Neural cell (in vitro differentiated cells): Measurements from ENCODE around the gene GPS2. TPM values are rescaled to one million over a fixed set of nuclear protein-coding genes. Genes with fewer than 3 reads are reported as not detected.

Source experiments
- H2AFZ ChIP-seq: fragments of 200-600, 300-800 bp; sonication (generic), shearing (Covaris generic); 2 replicates; pipeline ENCODE4 v1.6.0; 2014; ENCODE audit warnings: low read depth, mild to moderate bottlenecking, antibody characterized with exemption, low read length, moderate library complexity
- H3F3A ChIP-seq: fragments of 200-600 bp; shearing (Covaris generic); 2 replicates; pipeline ENCODE4 v1.6.1; 2016; ENCODE audit warnings: mild to moderate bottlenecking, moderate library complexity, mixed read lengths, antibody characterized with exemption, low read length; ENCODE audit not compliant: insufficient read depth, poor library complexity, severe bottlenecking
- H3K27ac ChIP-seq: fragments of 200-600, 300-800 bp; sonication (generic), shearing (Covaris generic); 2 replicates; pipeline ENCODE4 v1.5.1; 2014; ENCODE audit warnings: mild to moderate bottlenecking, low read length, moderate library complexity
- H3K27me3 ChIP-seq: fragments of 300-800, 200-600 bp; sonication (generic), shearing (Covaris generic); 2 replicates; pipeline ENCODE4 v1.6.0; 2014; ENCODE audit warnings: mild to moderate bottlenecking, low read depth, low read length, moderate library complexity; ENCODE audit not compliant: insufficient read depth
- H3K36me3 ChIP-seq: fragments of 300-800, 200-600 bp; sonication (generic), shearing (Covaris generic); 2 replicates; pipeline ENCODE4 v1.5.1; 2014; ENCODE audit warnings: mild to moderate bottlenecking, antibody characterized with exemption, low read length, moderate library complexity; ENCODE audit not compliant: insufficient read depth
- H3K4me2 ChIP-seq: fragments of 300-800, 200-600 bp; sonication (generic), shearing (Covaris generic); 2 replicates; pipeline ENCODE4 v1.6.0; 2014; ENCODE audit warnings: mild to moderate bottlenecking, low read length
- H3K4me3 ChIP-seq: fragments of 300-800, 200-600 bp; sonication (generic), shearing (Covaris generic); 2 replicates; pipeline ENCODE4 v1.5.1; 2014; ENCODE audit warnings: mild to moderate bottlenecking, low read length, moderate library complexity
- H3K79me2 ChIP-seq: fragments of 200-600 bp; shearing (Covaris generic); replicated peaks from 2 replicates; pipeline ENCODE4 v1.6.0; 2014; ENCODE audit warnings: mild to moderate bottlenecking, low read length, moderate library complexity; ENCODE audit not compliant: insufficient read depth
- H3K9ac ChIP-seq: fragments of 300-800, 200-600 bp; sonication (generic), shearing (Covaris generic); 2 replicates; pipeline ENCODE4 v1.6.1; 2016; ENCODE audit warnings: mild to moderate bottlenecking, low read length, mixed read lengths
- H3K9me2 ChIP-seq: fragments of 200-600 bp; shearing (Covaris generic); 2 replicates; pipeline ENCODE4 v1.6.1; 2016; ENCODE audit warnings: mild to moderate bottlenecking, low read length, mixed read lengths; ENCODE audit not compliant: insufficient read depth
- H3K9me3 ChIP-seq: fragments of 200-600, 300-800 bp; sonication (generic), shearing (Covaris generic); 2 replicates; pipeline ENCODE4 v1.6.1; 2016; ENCODE audit warnings: mild to moderate bottlenecking, mixed run types, low read length, moderate library complexity, mixed read lengths
- H4K20me1 ChIP-seq: fragments of 200-600 bp; shearing (Covaris generic); 2 replicates; pipeline ENCODE4 v1.6.1; 2016; ENCODE audit warnings: mild to moderate bottlenecking, mixed run types; ENCODE audit not compliant: insufficient read depth
- CTCF ChIP-seq: fragments of 450-650 bp; IDR thresholded peaks from 2 replicates; pipeline ENCODE4 v1.5.1; 2014; ENCODE audit warnings: antibody characterized with exemption, mild to moderate bottlenecking, moderate library complexity; ENCODE audit not compliant: poor library complexity, severe bottlenecking
- EP300 ChIP-seq: fragments of 450-650 bp; conservative IDR thresholded peaks from 2 replicates; pipeline ENCODE4 v1.6.1; 2014; ENCODE audit warnings: antibody characterized with exemption, mild to moderate bottlenecking, moderate library complexity; ENCODE audit not compliant: poor library complexity, severe bottlenecking
- EZH2 ChIP-seq: fragments of 200-600, 300-800 bp; shearing (Covaris generic), sonication (generic); IDR thresholded peaks from 2 replicates; pipeline ENCODE4 v1.6.1; 2014; ENCODE audit warnings: antibody characterized with exemption, low read length, borderline replicate concordance, mild to moderate bottlenecking; ENCODE audit not compliant: insufficient read depth, poor library complexity, severe bottlenecking
- MXI1 ChIP-seq: fragments of 450-650 bp; conservative IDR thresholded peaks from 2 replicates; pipeline ENCODE4 v1.6.1; 2014; ENCODE audit warnings: antibody characterized with exemption, mild to moderate bottlenecking; ENCODE audit not compliant: poor library complexity, severe bottlenecking
- POLR2AphosphoS5 ChIP-seq: IDR thresholded peaks from 2 replicates; pipeline ENCODE4 v1.6.1; 2012
- RAD21 ChIP-seq: fragments of 450-650 bp; conservative IDR thresholded peaks from 2 replicates; pipeline ENCODE4 v1.6.1; 2014; ENCODE audit warnings: antibody characterized with exemption, mild to moderate bottlenecking, moderate library complexity
- REST ChIP-seq: IDR thresholded peaks from 2 replicates; pipeline ENCODE4 v1.6.1; 2012; ENCODE audit warnings: borderline replicate concordance
- SMC3 ChIP-seq: fragments of 450-650 bp; conservative IDR thresholded peaks from 2 replicates; pipeline ENCODE4 v1.6.1; 2014; ENCODE audit warnings: antibody characterized with exemption, mild to moderate bottlenecking, moderate library complexity; ENCODE audit not compliant: poor library complexity
- TAF1 ChIP-seq: IDR thresholded peaks from 2 replicates; pipeline ENCODE4 v1.6.1; 2012; ENCODE audit warnings: low read depth
- polyA plus RNA-seq: library from polyadenylated mRNA; depleted of rRNA; stranded (reverse); fragments of >200 nt; gene quantifications from 2 replicates; pipeline ENCODE4 v1.2.3, GENCODE V29; 2014

GPS2 gene
- polyA plus RNA-seq, 1 donor from 2014 or later = 108 TPM

GRCh38 chr17:7306911-7307685, 8.1 kb downstream of the GPS2 start, which contains the start of gene EIF5A:
EIF5A (plus strand) TSS chr17:7307628; CDS start chr17:7309636, 2,008 bp downstream.
- peaks cover 12% of the 10 kb centered on the region for H4K20me1 ChIP-seq
- no peaks in the 10 kb centered on the region for H3K27me3 ChIP-seq
- H3K9ac ChIP-seq = peak within 1 kb of the TSS; percentile 86
- H3K9me2 ChIP-seq = no peaks in the 10 kb centered on the region
- peak within 1 kb of the TSS; percentile 60 for H2AFZ ChIP-seq
- peak within 1 kb of the TSS; percentile 89 for H3K4me2 ChIP-seq
- no peaks in the 10 kb centered on the region for H3K9me3 ChIP-seq
- TF ChIP-seq EP300 (peak; percentile 31), POLR2AphosphoS5 (peak; percentile 73), TAF1 (peak; percentile 66), MXI1 (peak; percentile 88), RAD21 (no peak)
- H3F3A ChIP-seq = no peaks in the 10 kb centered on the region
- peaks cover 29% of the 10 kb centered on the region for H3K79me2 ChIP-seq
- H3K27ac ChIP-seq = peak within 1 kb of the TSS; percentile 84
- no peaks in the 10 kb centered on the region for H3K36me3 ChIP-seq
- peak within 1 kb of the TSS; percentile 91 for H3K4me3 ChIP-seq

GRCh38 chr17:7304179-7304578, 11.0 kb downstream of the GPS2 start:
- H3K9me2 ChIP-seq = no peaks in the 10 kb centered on the region
- H3K9me3 ChIP-seq = no peaks in the 10 kb centered on the region
- H3F3A ChIP-seq = no peaks in the 10 kb centered on the region
- no peaks in the 10 kb centered on the region for H3K27me3 ChIP-seq
- H3K79me2 ChIP-seq = peaks cover 12% of the 10 kb centered on the region
- H3K27ac ChIP-seq = no peak overlapping the region
- no peak overlapping the region for H3K4me2 ChIP-seq
- no peak overlapping the region for H3K9ac ChIP-seq
- no peak for TF ChIP-seq SMC3
- TF ChIP-seq RAD21 = no peak
- no peak for TF ChIP-seq EP300
- TF ChIP-seq POLR2AphosphoS5 = no peak
- TF ChIP-seq REST = no peak
- TF ChIP-seq CTCF = no peak
- no peak for TF ChIP-seq TAF1
- no peak for TF ChIP-seq MXI1
- no peak for TF ChIP-seq EZH2
- H4K20me1 ChIP-seq = peaks cover 8% of the 10 kb centered on the region
- no peak overlapping the region for H2AFZ ChIP-seq
- H3K4me3 ChIP-seq = no peak overlapping the region
- H3K36me3 ChIP-seq = no peaks in the 10 kb centered on the region
